ENCODE measurements around the gene EIF2AK3. TPM values are rescaled to one million over a fixed set of nuclear protein-coding genes. Genes with fewer than 3 reads are reported as not detected.

EIF2AK3 gene
- total RNA-seq, 1 experiment from 2014 or later: 19.3 TPM

DNA sequence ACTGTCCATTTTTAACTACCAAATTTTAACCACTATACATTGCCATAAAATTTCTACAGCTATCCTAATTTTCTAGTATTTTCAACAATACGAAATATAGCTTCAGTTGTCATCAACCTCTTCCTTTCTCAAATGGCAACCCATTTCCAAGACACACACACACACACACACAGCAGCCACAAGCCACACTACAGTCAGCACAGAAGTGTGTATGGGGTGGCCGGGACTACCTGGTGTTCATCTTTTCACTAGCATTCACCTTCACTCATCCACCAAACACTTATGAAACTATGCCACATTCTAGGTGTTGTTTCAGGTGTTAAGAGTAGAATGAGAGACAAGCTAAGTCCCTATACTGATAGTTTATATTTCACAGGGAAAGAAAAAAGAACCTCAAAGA is 62.9 kb downstream of the EIF2AK3 start:
- TF ChIP-seq, protein P1, sequence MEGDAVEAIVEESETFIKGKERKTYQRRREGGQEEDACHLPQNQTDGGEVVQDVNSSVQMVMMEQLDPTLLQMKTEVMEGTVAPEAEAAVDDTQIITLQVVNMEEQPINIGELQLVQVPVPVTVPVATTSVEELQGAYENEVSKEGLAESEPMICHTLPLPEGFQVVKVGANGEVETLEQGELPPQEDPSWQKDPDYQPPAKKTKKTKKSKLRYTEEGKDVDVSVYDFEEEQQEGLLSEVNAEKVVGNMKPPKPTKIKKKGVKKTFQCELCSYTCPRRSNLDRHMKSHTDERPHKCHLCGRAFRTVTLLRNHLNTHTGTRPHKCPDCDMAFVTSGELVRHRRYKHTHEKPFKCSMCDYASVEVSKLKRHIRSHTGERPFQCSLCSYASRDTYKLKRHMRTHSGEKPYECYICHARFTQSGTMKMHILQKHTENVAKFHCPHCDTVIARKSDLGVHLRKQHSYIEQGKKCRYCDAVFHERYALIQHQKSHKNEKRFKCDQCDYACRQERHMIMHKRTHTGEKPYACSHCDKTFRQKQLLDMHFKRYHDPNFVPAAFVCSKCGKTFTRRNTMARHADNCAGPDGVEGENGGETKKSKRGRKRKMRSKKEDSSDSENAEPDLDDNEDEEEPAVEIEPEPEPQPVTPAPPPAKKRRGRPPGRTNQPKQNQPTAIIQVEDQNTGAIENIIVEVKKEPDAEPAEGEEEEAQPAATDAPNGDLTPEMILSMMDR (conservative IDR thresholded peaks at IDR 0.05): no peak
- H3K23ac ChIP-seq (ENCODE audit: insufficient read length, low read depth, low read length): no peak overlapping the region
- H3K27ac Mint-ChIP-seq: peak overlapping the region in 2 of 3 experiments; percentile 7 to 15; a peak in 2 of 7 replicates

More for the DNA sequence above, 62.9 kb downstream of the EIF2AK3 start:
- no peaks in the 10 kb centered on the region for H3K9me3 Mint-ChIP-seq
- Histone ChIP-seq H2AK5ac (ENCODE audit: insufficient read length, low read length) (no peak overlapping the region), H2BK20ac (ENCODE audit: low read depth, low read length, poor library complexity, severe bottlenecking) (no peak overlapping the region), H2BK120ac (ENCODE audit: low read depth, low read length, poor library complexity, severe bottlenecking) (no peak overlapping the region), H3K18ac (ENCODE audit: insufficient read length, low read depth, low read length) (no peak overlapping the region), H2BK5ac (ENCODE audit: insufficient read length, low read length) (no peak overlapping the region), H3K79me1 (ENCODE audit: insufficient read depth, low read depth, low read length, poor library complexity, severe bottlenecking) (no peaks in the 10 kb centered on the region), H4K91ac (ENCODE audit: insufficient read length, low read depth, low read length) (no peak overlapping the region), H3K4ac (ENCODE audit: low read depth, low read length) (no peak overlapping the region), H2BK12ac (ENCODE audit: insufficient read length, low read depth, low read length) (no peak overlapping the region), H4K8ac (replicated peaks; ENCODE audit: insufficient read length, low read depth, low read length) (no peak overlapping the region), H3K4me1 (ENCODE audit: insufficient read depth, low read length) (no peaks in the 10 kb centered on the region), H3K27ac (ENCODE audit: insufficient read length, low read depth, low read length) (no peak overlapping the region), H2AFZ (ENCODE audit: low read length) (no peak overlapping the region), H3K14ac (ENCODE audit: insufficient read depth, low read length) (no peak overlapping the region), H3K56ac (ENCODE audit: insufficient read length, low read depth, low read length) (no peak overlapping the region), H4K5ac (ENCODE audit: insufficient read length, low read depth, low read length) (no peak overlapping the region), H3K4me2 (ENCODE audit: insufficient read depth, insufficient read length, low read length) (no peak overlapping the region), H3K79me2 (ENCODE audit: insufficient read depth, low read length) (no peaks in the 10 kb centered on the region), H3K27me3 (ENCODE audit: insufficient read depth, low read length) (no peaks in the 10 kb centered on the region), H3K9me3 (ENCODE audit: control insufficient read depth, low read depth, low read length) (no peaks in the 10 kb centered on the region), H4K20me1 (ENCODE audit: control insufficient read depth, insufficient read depth, insufficient read length) (no peaks in the 10 kb centered on the region), H2BK15ac (ENCODE audit: low read depth, low read length) (no peak overlapping the region), H3K23me2 (ENCODE audit: insufficient read length, low read depth, low read length, poor library complexity, severe bottlenecking) (no peaks in the 10 kb centered on the region), H3K9ac (ENCODE audit: extremely low read depth, insufficient read length, low read length) (no peak overlapping the region), H3T11ph (ENCODE audit: low read length) (no peak overlapping the region)
- H3K27me3 Mint-ChIP-seq (ENCODE audit: low read depth): no peaks in the 10 kb centered on the region
- no CpG with 5 or more reads among the region's 2 CpGs for WGBS (ENCODE audit: extremely low coverage, insufficient read length, low lambda C conversion rate)
- DNase-seq: no peak
- H3K4me1 Mint-ChIP-seq: peaks cover 19 to 33% of the 10 kb centered on the region in 2 experiments
- H3K36me3 Mint-ChIP-seq (ENCODE audit: insufficient read depth in 1 of 3, low read depth in 3 of 3): peaks cover 3 to 28% (median 11%) of the 10 kb centered on the region in 3 experiments; a peak in 6 of 7 replicates
- H3K4me3 Mint-ChIP-seq: no peak overlapping the region
